ENCODE results near the gene RIIAD1. TPM values are rescaled to one million over a fixed set of nuclear protein-coding genes. Genes with fewer than 3 reads are reported as not detected.

RIIAD1 gene
- polyA plus RNA-seq, 1 donor (not counting 4 experiments of a cell fraction or from before 2014, with no cell fraction given) = not detected

GRCh38 chr1:151723726-151724370 lies 2.5 kb downstream of the RIIAD1 start:
- dilution Hi-C loops (cut with MboI; ENCODE audit: extremely low pct_ligation_motif_present, low sequenced_read_pairs) = no loop called here
- Histone ChIP-seq H3K4me1 (ENCODE audit: control insufficient read depth, extremely low read depth, insufficient read depth, low read length) (peaks cover 4% of the 10 kb centered on the region), H3K27ac (ENCODE audit: control insufficient read depth, insufficient read depth, low read length) (no peak overlapping the region), H3K4me2 (ENCODE audit: control insufficient read depth, extremely low read depth, insufficient read depth, low read depth, low read length) (no peak overlapping the region), H3K9me3 (ENCODE audit: control insufficient read depth, low read depth, low read length) (no peaks in the 10 kb centered on the region), H3K9me1 (ENCODE audit: control insufficient read depth, extremely low read depth, insufficient read depth, low read length) (no peaks in the 10 kb centered on the region), H3K79me2 (ENCODE audit: control insufficient read depth, insufficient read depth, low read length) (no peaks in the 10 kb centered on the region), H4K20me1 (ENCODE audit: control insufficient read depth, extremely low read depth, insufficient read depth, low read length) (no peaks in the 10 kb centered on the region), H3K36me3 (ENCODE audit: control insufficient read depth in 2 of 2, extremely low read depth in 1 of 2, insufficient read depth in 2 of 2, low read length in 2 of 2) (no peaks in the 10 kb centered on the region), H2AFZ (ENCODE audit: control insufficient read depth, low read length) (no peak overlapping the region), H3K27me3 (ENCODE audit: control insufficient read depth, extremely low read depth, insufficient read depth, low read length) (peaks cover 32% of the 10 kb centered on the region), H3K4me3 (ENCODE audit: control insufficient read depth in 2 of 3, extremely low read depth in 1 of 3, insufficient read depth in 2 of 3, low read depth in 1 of 3, low read length in 3 of 3) (no peak overlapping the region), H3K9ac (ENCODE audit: control insufficient read depth, extremely low read depth, insufficient read depth, low read length) (no peak overlapping the region)
- FAIRE-seq = no peak
- DNase-seq (ENCODE audit: low read depth, low spot score) = no peak
- TF ChIP-seq EZH2 (IDR thresholded peaks at IDR 0.05; ENCODE audit: low read length) = no peak
- no peak for TF ChIP-seq CTCF (optimal IDR thresholded peaks at IDR 0.05 in 1 of 3, IDR thresholded peaks at IDR 0.05 in 1 of 3, conservative IDR thresholded peaks at IDR 0.05 in 1 of 3; ENCODE audit: extremely low read depth in 1 of 3, insufficient read depth in 2 of 3, low read length in 3 of 3)

- no peak for FAIRE-seq
- H3K9me3 ChIP-seq (ENCODE audit: control insufficient read depth, low read depth, low read length) = no peaks in the 10 kb centered on the region
- DNase-seq (ENCODE audit: low read depth, low spot score) = no peak
- no peak overlapping the region for H3K9ac ChIP-seq (ENCODE audit: control insufficient read depth, extremely low read depth, insufficient read depth, low read length)
- H3K27me3 ChIP-seq (ENCODE audit: control insufficient read depth, extremely low read depth, insufficient read depth, low read length) = no peaks in the 10 kb centered on the region
- H3K36me3 ChIP-seq (ENCODE audit: control insufficient read depth in 2 of 2, extremely low read depth in 1 of 2, insufficient read depth in 2 of 2, low read length in 2 of 2) = no peaks in the 10 kb centered on the region
- H3K79me2 ChIP-seq (ENCODE audit: control insufficient read depth, insufficient read depth, low read length) = no peaks in the 10 kb centered on the region
- dilution Hi-C loops (cut with MboI; ENCODE audit: extremely low pct_ligation_motif_present, low sequenced_read_pairs) = no loop called here
- no peaks in the 10 kb centered on the region for H4K20me1 ChIP-seq (ENCODE audit: control insufficient read depth, extremely low read depth, insufficient read depth, low read length)
- H3K4me2 ChIP-seq (ENCODE audit: control insufficient read depth, extremely low read depth, insufficient read depth, low read depth, low read length) = no peak overlapping the region
- no peak overlapping the region for H2AFZ ChIP-seq (ENCODE audit: control insufficient read depth, low read length)
- H3K4me1 ChIP-seq (ENCODE audit: control insufficient read depth, extremely low read depth, insufficient read depth, low read length) = no peaks in the 10 kb centered on the region
- TF ChIP-seq EZH2 (IDR thresholded peaks at IDR 0.05; ENCODE audit: low read length) (no peak), CTCF (optimal IDR thresholded peaks at IDR 0.05 in 1 of 3, IDR thresholded peaks at IDR 0.05 in 1 of 3, conservative IDR thresholded peaks at IDR 0.05 in 1 of 3; ENCODE audit: extremely low read depth in 1 of 3, insufficient read depth in 2 of 3, low read length in 3 of 3) (no peak)
- H3K9me1 ChIP-seq (ENCODE audit: control insufficient read depth, extremely low read depth, insufficient read depth, low read length) = no peaks in the 10 kb centered on the region
- H3K4me3 ChIP-seq (ENCODE audit: control insufficient read depth in 2 of 3, extremely low read depth in 1 of 3, insufficient read depth in 2 of 3, low read depth in 1 of 3, low read length in 3 of 3) = no peak overlapping the region
- H3K27ac ChIP-seq (ENCODE audit: control insufficient read depth, insufficient read depth, low read length) = no peak overlapping the region
These were observed 7.1 kb downstream of the RIIAD1 start for GRCh38 chr1:151728151-151729054.

All from keratinocyte (primary cell).